Activated CD8-positive, alpha-beta memory T cell treated with anti-CD3 and anti-CD28 coated beads, Interleukin-2, amount 50 U/mL, for 1 hour (primary cell): ENCODE results near the gene MRTFB.
A peak's percentile ranks its signal among the peaks of the same experiment; 100 is the strongest.

Experiments used
- DNase-seq: peaks from one replicate; pipeline ENCODE4 v3.0.0-alpha.2; 2020; ENCODE audit errors: extremely low read depth

The MRTFB gene

GRCh38 chr16:14284930-14285512 is 213.9 kb downstream of the MRTFB start:
- DNase-seq, result no peak

GRCh38 chr16:14285513-14286367 is 214.6 kb downstream of the MRTFB start:
- peak; percentile 59 for DNase-seq

- DNase-seq, result no peak
Measured at GRCh38 chr16:14286368-14287230, 215.5 kb downstream of the MRTFB start.

- DNase-seq, result no peak
Measured at GRCh38 chr16:14289692-14290340, 218.7 kb downstream of the MRTFB start.

- no peak for DNase-seq
Measured at GRCh38 chr16:14291286-14291685, 220.2 kb downstream of the MRTFB start.

GRCh38 chr16:14292051-14292825 is 221.1 kb downstream of the MRTFB start:
- no peak for DNase-seq

GRCh38 chr16:14296663-14297062 is 225.5 kb downstream of the MRTFB start:
- DNase-seq, result no peak

GRCh38 chr16:14298374-14299122 is 227.4 kb downstream of the MRTFB start:
- DNase-seq, result no peak

- DNase-seq, result no peak
Measured at GRCh38 chr16:14300705-14301168, 229.6 kb downstream of the MRTFB start.

- no peak for DNase-seq
Measured at GRCh38 chr16:14301169-14302030, 230.3 kb downstream of the MRTFB start.

GRCh38 chr16:14302031-14302398 is 230.9 kb downstream of the MRTFB start:
- no peak for DNase-seq

- no peak for DNase-seq
Measured at GRCh38 chr16:14302399-14303181, 231.5 kb downstream of the MRTFB start.

GRCh38 chr16:14303182-14303618 is 232.1 kb downstream of the MRTFB start:
- no peak for DNase-seq

GRCh38 chr16:14303639-14304394 is 232.7 kb downstream of the MRTFB start:
- no peak for DNase-seq

- DNase-seq, result no peak
Measured at GRCh38 chr16:14304891-14305460, 233.9 kb downstream of the MRTFB start.

- no peak for DNase-seq
Measured at GRCh38 chr16:14306485-14307058, 235.5 kb downstream of the MRTFB start.

- DNase-seq, result no peak
Measured at GRCh38 chr16:14307059-14307526, 236.0 kb downstream of the MRTFB start.
